GM12873 (cell line): ENCODE measurements around the gene TCP1.

Experiments used
- CTCF ChIP-seq: IDR thresholded peaks from 2 replicates; pipeline ENCODE4 v1.5.1; 2012; ENCODE audit warnings: low read depth, mild to moderate bottlenecking, moderate library complexity, low read length, control low read depth; ENCODE audit not compliant: insufficient read depth; ENCODE audit errors: missing control alignments

The TCP1 gene

GRCh38 chr6:159801935-159802334 is 12.5 kb upstream of the TCP1 start:
- TF ChIP-seq CTCF: no peak

GRCh38 chr6:159800141-159800865 is 10.9 kb upstream of the TCP1 start, which contains the start of gene PNLDC1:
Gene PNLDC1 (plus strand): TSS chr6:159800276. CDS start chr6:159800308, 32 bp downstream.
- TF ChIP-seq CTCF: no peak

- TF ChIP-seq CTCF: no peak
Measured at GRCh38 chr6:159797554-159797953, 8.2 kb upstream of the TCP1 start.

GRCh38 chr6:159790956-159791598 is 1.7 kb upstream of the TCP1 start:
- no peak for TF ChIP-seq CTCF

- no peak for TF ChIP-seq CTCF
Measured at GRCh38 chr6:159790149-159790955, 950 bp upstream of the TCP1 start, which contains the start of gene MRPL18. Gene MRPL18 (plus strand): TSS chr6:159790467. CDS start chr6:159790588, 121 bp downstream.

GRCh38 chr6:159788753-159789376 is 537 bp downstream of the TCP1 start:
- TF ChIP-seq CTCF: no peak
